Measurements from ENCODE around the gene PCBP4. TPM values are rescaled to one million over a fixed set of nuclear protein-coding genes. Genes with fewer than 3 reads are reported as not detected.

The PCBP4 gene
- polyA plus RNA-seq, 2 donors = 11.7 to 18.7 TPM

GRCh38 chr3:51935886-51936755 is 31.1 kb downstream of the PCBP4 start:
- no peaks in the 10 kb centered on the region for H3K27me3 ChIP-seq (ENCODE audit: control insufficient read depth in 1 of 2, insufficient read depth in 2 of 2, low read length in 2 of 2)
- H3K27ac ChIP-seq (ENCODE audit: low read depth in 2 of 2, low read length in 1 of 2) = no peak overlapping the region
- H3K9me3 ChIP-seq (ENCODE audit: control insufficient read depth in 2 of 2, insufficient read depth in 1 of 2, low read depth in 1 of 2, low read length in 1 of 2) = no peaks in the 10 kb centered on the region
- H3K4me1 ChIP-seq (ENCODE audit: control insufficient read depth in 2 of 2, insufficient read depth in 2 of 2, low read length in 1 of 2) = peaks cover 0 to 3% of the 10 kb centered on the region in 2 donors
- no peak overlapping the region for H3K4me3 ChIP-seq (ENCODE audit: low read depth in 1 of 2, low read length in 2 of 2)
- 95 to 97% methylated on average over 25 of the region's 25 CpGs for WGBS, 2 donors
- H3K36me3 ChIP-seq (ENCODE audit: control insufficient read depth in 2 of 2, insufficient read depth in 2 of 2, low read length in 1 of 2) = peaks cover 15 to 52% of the 10 kb centered on the region in 2 donors

GRCh38 chr3:51934991-51935885 is 32.0 kb downstream of the PCBP4 start:
- Histone ChIP-seq H3K27me3 (ENCODE audit: control insufficient read depth in 1 of 2, insufficient read depth in 2 of 2, low read length in 2 of 2) (no peaks in the 10 kb centered on the region), H3K4me1 (ENCODE audit: control insufficient read depth in 2 of 2, insufficient read depth in 2 of 2, low read length in 1 of 2) (no peaks in the 10 kb centered on the region), H3K4me3 (ENCODE audit: low read depth in 1 of 2, low read length in 2 of 2) (no peak overlapping the region), H3K36me3 (ENCODE audit: control insufficient read depth in 2 of 2, insufficient read depth in 2 of 2, low read length in 1 of 2) (peaks cover 15 to 52% of the 10 kb centered on the region in 2 donors), H3K27ac (ENCODE audit: low read depth in 2 of 2, low read length in 1 of 2) (no peak overlapping the region), H3K9me3 (ENCODE audit: control insufficient read depth in 2 of 2, insufficient read depth in 1 of 2, low read depth in 1 of 2, low read length in 1 of 2) (no peaks in the 10 kb centered on the region)
- WGBS, 2 donors = 92 to 94% methylated on average over 28 of the region's 28 CpGs

- Histone ChIP-seq H3K27me3 (ENCODE audit: control insufficient read depth in 1 of 2, insufficient read depth in 2 of 2, low read length in 2 of 2) (no peaks in the 10 kb centered on the region), H3K27ac (ENCODE audit: low read depth in 2 of 2, low read length in 1 of 2) (no peak overlapping the region), H3K4me1 (ENCODE audit: control insufficient read depth in 2 of 2, insufficient read depth in 2 of 2, low read length in 1 of 2) (no peaks in the 10 kb centered on the region), H3K9me3 (ENCODE audit: control insufficient read depth in 2 of 2, insufficient read depth in 1 of 2, low read depth in 1 of 2, low read length in 1 of 2) (no peaks in the 10 kb centered on the region), H3K36me3 (ENCODE audit: control insufficient read depth in 2 of 2, insufficient read depth in 2 of 2, low read length in 1 of 2) (peaks cover 15 to 52% of the 10 kb centered on the region in 2 donors), H3K4me3 (ENCODE audit: low read depth in 1 of 2, low read length in 2 of 2) (no peak overlapping the region)
- 95 to 97% methylated on average over 11 of the region's 11 CpGs for WGBS, 2 donors
Observed at GRCh38 chr3:51934139-51934850, 33.0 kb downstream of the PCBP4 start.

GRCh38 chr3:51933471-51934138 is 33.6 kb downstream of the PCBP4 start:
- no peak overlapping the region for H3K27ac ChIP-seq (ENCODE audit: low read depth in 2 of 2, low read length in 1 of 2)
- 92 to 96% methylated on average over 13 of the region's 13 CpGs for WGBS, 2 donors
- no peaks in the 10 kb centered on the region for H3K27me3 ChIP-seq (ENCODE audit: control insufficient read depth in 1 of 2, insufficient read depth in 2 of 2, low read length in 2 of 2)
- peaks cover 15 to 49% of the 10 kb centered on the region in 2 donors for H3K36me3 ChIP-seq (ENCODE audit: control insufficient read depth in 2 of 2, insufficient read depth in 2 of 2, low read length in 1 of 2)
- no peaks in the 10 kb centered on the region for H3K9me3 ChIP-seq (ENCODE audit: control insufficient read depth in 2 of 2, insufficient read depth in 1 of 2, low read depth in 1 of 2, low read length in 1 of 2)
- no peaks in the 10 kb centered on the region for H3K4me1 ChIP-seq (ENCODE audit: control insufficient read depth in 2 of 2, insufficient read depth in 2 of 2, low read length in 1 of 2)
- H3K4me3 ChIP-seq (ENCODE audit: low read depth in 1 of 2, low read length in 2 of 2) = no peak overlapping the region

- H3K4me3 ChIP-seq (ENCODE audit: low read depth in 1 of 2, low read length in 2 of 2) = no peak overlapping the region
- no peaks in the 10 kb centered on the region for H3K9me3 ChIP-seq (ENCODE audit: control insufficient read depth in 2 of 2, insufficient read depth in 1 of 2, low read depth in 1 of 2, low read length in 1 of 2)
- H3K27ac ChIP-seq (ENCODE audit: low read depth in 2 of 2, low read length in 1 of 2) = no peak overlapping the region
- peaks cover 13 to 44% of the 10 kb centered on the region in 2 donors for H3K36me3 ChIP-seq (ENCODE audit: control insufficient read depth in 2 of 2, insufficient read depth in 2 of 2, low read length in 1 of 2)
- H3K4me1 ChIP-seq (ENCODE audit: control insufficient read depth in 2 of 2, insufficient read depth in 2 of 2, low read length in 1 of 2) = no peaks in the 10 kb centered on the region
- no peaks in the 10 kb centered on the region for H3K27me3 ChIP-seq (ENCODE audit: control insufficient read depth in 1 of 2, insufficient read depth in 2 of 2, low read length in 2 of 2)
- WGBS, 2 donors = 95 to 98% methylated on average over 15 of the region's 15 CpGs
Observed at GRCh38 chr3:51932471-51933370, 34.5 kb downstream of the PCBP4 start.

- Histone ChIP-seq H3K36me3 (ENCODE audit: control insufficient read depth in 2 of 2, insufficient read depth in 2 of 2, low read length in 1 of 2) (peaks cover 10 to 34% of the 10 kb centered on the region in 2 donors), H3K9me3 (ENCODE audit: control insufficient read depth in 2 of 2, insufficient read depth in 1 of 2, low read depth in 1 of 2, low read length in 1 of 2) (no peaks in the 10 kb centered on the region), H3K4me3 (ENCODE audit: low read depth in 1 of 2, low read length in 2 of 2) (no peak overlapping the region), H3K27me3 (ENCODE audit: control insufficient read depth in 1 of 2, insufficient read depth in 2 of 2, low read length in 2 of 2) (no peaks in the 10 kb centered on the region), H3K4me1 (ENCODE audit: control insufficient read depth in 2 of 2, insufficient read depth in 2 of 2, low read length in 1 of 2) (no peaks in the 10 kb centered on the region), H3K27ac (ENCODE audit: low read depth in 2 of 2, low read length in 1 of 2) (no peak overlapping the region)
- WGBS, 2 donors = 89 to 94% methylated on average over 6 of the region's 6 CpGs
Observed at GRCh38 chr3:51931756-51932155, 35.5 kb downstream of the PCBP4 start.

GRCh38 chr3:51930439-51930838 is 36.8 kb downstream of the PCBP4 start:
- Histone ChIP-seq H3K27me3 (ENCODE audit: control insufficient read depth in 1 of 2, insufficient read depth in 2 of 2, low read length in 2 of 2) (no peaks in the 10 kb centered on the region), H3K4me3 (ENCODE audit: low read depth in 1 of 2, low read length in 2 of 2) (no peak overlapping the region), H3K36me3 (ENCODE audit: control insufficient read depth in 2 of 2, insufficient read depth in 2 of 2, low read length in 1 of 2) (peaks cover 10 to 23% of the 10 kb centered on the region in 2 donors), H3K9me3 (ENCODE audit: control insufficient read depth in 2 of 2, insufficient read depth in 1 of 2, low read depth in 1 of 2, low read length in 1 of 2) (no peaks in the 10 kb centered on the region), H3K4me1 (ENCODE audit: control insufficient read depth in 2 of 2, insufficient read depth in 2 of 2, low read length in 1 of 2) (no peaks in the 10 kb centered on the region), H3K27ac (ENCODE audit: low read depth in 2 of 2, low read length in 1 of 2) (no peak overlapping the region)
- 88 to 98% methylated on average over 1 of the region's 1 CpG for WGBS, 2 donors

GRCh38 chr3:51929420-51930003 is 37.7 kb downstream of the PCBP4 start:
- no peaks in the 10 kb centered on the region for H3K9me3 ChIP-seq (ENCODE audit: control insufficient read depth in 2 of 2, insufficient read depth in 1 of 2, low read depth in 1 of 2, low read length in 1 of 2)
- no peaks in the 10 kb centered on the region for H3K27me3 ChIP-seq (ENCODE audit: control insufficient read depth in 1 of 2, insufficient read depth in 2 of 2, low read length in 2 of 2)
- no peak overlapping the region for H3K4me3 ChIP-seq (ENCODE audit: low read depth in 1 of 2, low read length in 2 of 2)
- no peak overlapping the region for H3K27ac ChIP-seq (ENCODE audit: low read depth in 2 of 2, low read length in 1 of 2)
- H3K36me3 ChIP-seq (ENCODE audit: control insufficient read depth in 2 of 2, insufficient read depth in 2 of 2, low read length in 1 of 2) = peaks cover 5 to 17% of the 10 kb centered on the region in 2 donors
- H3K4me1 ChIP-seq (ENCODE audit: control insufficient read depth in 2 of 2, insufficient read depth in 2 of 2, low read length in 1 of 2) = no peaks in the 10 kb centered on the region
- 73 to 77% methylated on average over 5 of the region's 5 CpGs for WGBS, 2 donors
